T-helper 1 cell treated with Interleukin-12 subunit alpha and Interleukin-12 subunit beta and Interleukin-4 antibody, amounts not matched to agents 30 μg/mL and 1 μg/mL, for 36 hours (primary cell): ENCODE data around the gene PCDHB9.
A peak's percentile ranks its signal among the peaks of the same experiment; 100 is the strongest.
"Not testable (repeated sequence)": the region's sequence is repeated elsewhere in the genome, so short reads cannot be mapped to it uniquely, and the experiment has no call there.

Source experiments
- H3K27ac Mint-ChIP-seq: one replicate; pipeline ENCODE4 v1.8.0; 2021; ENCODE audit warnings: mild to moderate bottlenecking, mixed read lengths
- H3K27me3 Mint-ChIP-seq: one replicate; pipeline ENCODE4 v1.8.0; 2021; ENCODE audit warnings: low read depth, mixed read lengths
- H3K36me3 Mint-ChIP-seq: one replicate; pipeline ENCODE4 v1.8.0; 2021; ENCODE audit warnings: low read depth, mixed read lengths
- H3K4me1 Mint-ChIP-seq: one replicate; pipeline ENCODE4 v1.8.0; 2021; ENCODE audit warnings: low read depth, mixed read lengths
- H3K4me3 Mint-ChIP-seq: one replicate; pipeline ENCODE4 v1.8.0; 2021; ENCODE audit warnings: mild to moderate bottlenecking, moderate library complexity, mixed read lengths
- H3K9me3 Mint-ChIP-seq: one replicate; pipeline ENCODE4 v1.8.0; 2021; ENCODE audit warnings: mixed read lengths

Gene PCDHB9

DNA sequence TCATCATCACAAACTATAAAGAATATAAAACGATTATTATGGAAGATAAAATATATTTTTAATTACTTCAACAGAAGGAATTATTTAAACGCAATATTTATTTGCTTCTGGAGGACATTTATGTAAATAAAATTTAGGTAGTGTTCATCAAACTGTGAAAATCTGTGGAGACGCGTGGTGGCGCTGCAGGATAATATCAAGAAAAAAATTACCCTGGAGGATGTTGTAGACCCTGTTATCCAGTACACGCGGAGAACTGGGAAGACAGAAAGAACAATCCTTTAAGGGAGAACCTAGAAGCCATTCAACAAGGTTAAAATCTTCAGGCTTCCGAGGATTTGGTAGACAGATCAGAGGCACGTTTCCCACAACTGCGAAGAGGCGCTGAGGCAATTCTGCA, 21.5 kb downstream of the PCDHB9 start, which contains the start of gene PCDHB12:
Gene PCDHB12, plus strand, starts transcription at position 242 of the 400 bp plus-strand sequence. CDS start 189 bp downstream, outside the sequence.
- peaks cover 2% of the 10 kb centered on the region for H3K36me3 Mint-ChIP-seq
- H3K27ac Mint-ChIP-seq = no peak within 1 kb of the TSS
- H3K4me1 Mint-ChIP-seq = no peaks in the 10 kb centered on the region
- H3K27me3 Mint-ChIP-seq = no peaks in the 10 kb centered on the region
- H3K9me3 Mint-ChIP-seq = peaks cover 16% of the 10 kb centered on the region
- H3K4me3 Mint-ChIP-seq = no peak within 1 kb of the TSS

- peaks cover 27% of the 10 kb centered on the region for H3K9me3 Mint-ChIP-seq
- H3K4me3 Mint-ChIP-seq, H3K27ac Mint-ChIP-seq, H3K4me1 Mint-ChIP-seq, H3K27me3 Mint-ChIP-seq, H3K36me3 Mint-ChIP-seq: not testable (repeated sequence)
These were observed 23.3 kb downstream of the PCDHB9 start for GRCh38 chr5:141210281-141210680.

GRCh38 chr5:141210849-141211248, 23.9 kb downstream of the PCDHB9 start:
- not testable (repeated sequence) for H3K4me1 Mint-ChIP-seq, H3K4me3 Mint-ChIP-seq, H3K27ac Mint-ChIP-seq, H3K27me3 Mint-ChIP-seq, H3K36me3 Mint-ChIP-seq
- H3K9me3 Mint-ChIP-seq = peaks cover 29% of the 10 kb centered on the region

GRCh38 chr5:141213656-141214339, 26.8 kb downstream of the PCDHB9 start, which contains the start of gene PCDHB13:
Gene PCDHB13 (plus strand): TSS chr5:141213919. CDS start chr5:141214124, 205 bp downstream.
- H3K27ac Mint-ChIP-seq, H3K4me3 Mint-ChIP-seq, H3K27me3 Mint-ChIP-seq, H3K4me1 Mint-ChIP-seq, H3K36me3 Mint-ChIP-seq: not testable (repeated sequence)
- H3K9me3 Mint-ChIP-seq = peaks cover 36% of the 10 kb centered on the region

DNA sequence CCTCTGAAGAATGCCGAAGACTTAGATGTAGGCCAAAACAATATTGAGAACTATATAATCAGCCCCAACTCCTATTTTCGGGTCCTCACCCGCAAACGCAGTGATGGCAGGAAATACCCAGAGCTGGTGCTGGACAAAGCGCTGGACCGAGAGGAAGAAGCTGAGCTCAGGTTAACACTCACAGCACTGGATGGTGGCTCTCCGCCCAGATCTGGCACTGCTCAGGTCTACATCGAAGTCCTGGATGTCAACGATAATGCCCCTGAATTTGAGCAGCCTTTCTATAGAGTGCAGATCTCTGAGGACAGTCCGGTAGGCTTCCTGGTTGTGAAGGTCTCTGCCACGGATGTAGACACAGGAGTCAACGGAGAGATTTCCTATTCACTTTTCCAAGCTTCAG, 27.6 kb downstream of the PCDHB9 start:
- H3K4me3 Mint-ChIP-seq, H3K4me1 Mint-ChIP-seq, H3K36me3 Mint-ChIP-seq, H3K27me3 Mint-ChIP-seq, H3K27ac Mint-ChIP-seq: not testable (repeated sequence)
- peaks cover 35% of the 10 kb centered on the region for H3K9me3 Mint-ChIP-seq

- H3K36me3 Mint-ChIP-seq, H3K27me3 Mint-ChIP-seq, H3K4me3 Mint-ChIP-seq, H3K27ac Mint-ChIP-seq, H3K4me1 Mint-ChIP-seq: not testable (repeated sequence)
- peaks cover 41% of the 10 kb centered on the region for H3K9me3 Mint-ChIP-seq
These were observed 28.5 kb downstream of the PCDHB9 start for GRCh38 chr5:141215504-141215903.

DNA sequence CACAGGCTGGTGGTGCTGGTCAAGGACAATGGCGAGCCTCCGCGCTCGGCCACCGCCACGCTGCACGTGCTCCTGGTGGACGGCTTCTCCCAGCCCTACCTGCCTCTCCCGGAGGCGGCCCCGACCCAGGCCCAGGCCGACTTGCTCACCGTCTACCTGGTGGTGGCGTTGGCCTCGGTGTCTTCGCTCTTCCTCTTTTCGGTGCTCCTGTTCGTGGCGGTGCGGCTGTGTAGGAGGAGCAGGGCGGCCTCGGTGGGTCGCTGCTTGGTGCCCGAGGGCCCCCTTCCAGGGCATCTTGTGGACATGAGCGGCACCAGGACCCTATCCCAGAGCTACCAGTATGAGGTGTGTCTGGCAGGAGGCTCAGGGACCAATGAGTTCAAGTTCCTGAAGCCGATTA, 29.1 kb downstream of the PCDHB9 start:
- H3K9me3 Mint-ChIP-seq = peaks cover 44% of the 10 kb centered on the region
- H3K27me3 Mint-ChIP-seq, H3K4me1 Mint-ChIP-seq, H3K27ac Mint-ChIP-seq, H3K4me3 Mint-ChIP-seq, H3K36me3 Mint-ChIP-seq: not testable (repeated sequence)

- no peak within 1 kb of the TSS for H3K4me3 Mint-ChIP-seq
- no peaks in the 10 kb centered on the region for H3K4me1 Mint-ChIP-seq
- no peak within 1 kb of the TSS for H3K27ac Mint-ChIP-seq
- H3K9me3 Mint-ChIP-seq = peaks cover 41% of the 10 kb centered on the region
- H3K27me3 Mint-ChIP-seq = no peaks in the 10 kb centered on the region
- H3K36me3 Mint-ChIP-seq = no peaks in the 10 kb centered on the region
These were observed 36.3 kb downstream of the PCDHB9 start, which contains the start of gene PCDHB14 for GRCh38 chr5:141223112-141223783. Gene PCDHB14 (plus strand): TSS chr5:141223343. CDS start chr5:141223506, 163 bp downstream.

DNA sequence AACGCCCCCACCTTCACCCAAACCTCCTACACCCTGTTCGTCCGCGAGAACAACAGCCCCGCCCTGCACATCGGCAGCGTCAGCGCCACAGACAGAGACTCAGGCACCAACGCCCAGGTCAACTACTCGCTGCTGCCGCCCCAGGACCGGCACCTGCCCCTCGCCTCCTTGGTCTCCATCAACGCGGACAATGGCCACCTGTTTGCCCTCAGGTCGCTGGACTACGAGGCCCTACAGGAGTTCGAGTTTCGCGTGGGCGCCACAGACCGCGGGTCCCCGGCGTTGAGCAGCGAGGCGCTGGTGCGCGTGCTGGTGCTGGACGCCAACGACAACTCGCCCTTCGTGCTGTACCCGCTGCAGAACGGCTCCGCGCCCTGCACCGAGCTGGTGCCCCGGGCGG, 37.9 kb downstream of the PCDHB9 start:
- H3K9me3 Mint-ChIP-seq = peaks cover 40% of the 10 kb centered on the region
- H3K27me3 Mint-ChIP-seq, H3K4me1 Mint-ChIP-seq, H3K27ac Mint-ChIP-seq, H3K36me3 Mint-ChIP-seq, H3K4me3 Mint-ChIP-seq: not testable (repeated sequence)

DNA sequence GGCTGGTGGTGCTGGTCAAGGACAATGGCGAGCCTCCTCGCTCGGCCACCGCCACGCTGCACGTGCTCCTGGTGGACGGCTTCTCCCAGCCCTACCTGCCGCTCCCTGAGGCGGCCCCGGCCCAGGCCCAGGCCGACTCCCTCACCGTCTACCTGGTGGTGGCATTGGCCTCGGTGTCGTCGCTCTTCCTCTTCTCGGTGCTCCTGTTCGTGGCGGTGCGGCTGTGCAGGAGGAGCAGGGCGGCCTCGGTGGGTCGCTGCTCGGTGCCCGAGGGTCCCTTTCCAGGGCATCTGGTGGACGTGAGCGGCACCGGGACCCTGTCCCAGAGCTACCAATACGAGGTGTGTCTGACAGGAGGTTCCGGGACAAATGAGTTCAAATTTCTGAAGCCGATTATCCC, 38.5 kb downstream of the PCDHB9 start:
- H3K9me3 Mint-ChIP-seq = peaks cover 34% of the 10 kb centered on the region
- H3K36me3 Mint-ChIP-seq, H3K27me3 Mint-ChIP-seq, H3K4me1 Mint-ChIP-seq, H3K27ac Mint-ChIP-seq, H3K4me3 Mint-ChIP-seq: not testable (repeated sequence)

- Mint-ChIP-seq H3K27me3 (peaks cover 3% of the 10 kb centered on the region), H3K36me3 (peaks cover 2% of the 10 kb centered on the region), H3K4me1 (peaks cover 2% of the 10 kb centered on the region), H3K27ac (no peak overlapping the region), H3K9me3 (peaks cover 41% of the 10 kb centered on the region), H3K4me3 (no peak overlapping the region)
These were observed 47.2 kb downstream of the PCDHB9 start for GRCh38 chr5:141234109-141234667.

DNA sequence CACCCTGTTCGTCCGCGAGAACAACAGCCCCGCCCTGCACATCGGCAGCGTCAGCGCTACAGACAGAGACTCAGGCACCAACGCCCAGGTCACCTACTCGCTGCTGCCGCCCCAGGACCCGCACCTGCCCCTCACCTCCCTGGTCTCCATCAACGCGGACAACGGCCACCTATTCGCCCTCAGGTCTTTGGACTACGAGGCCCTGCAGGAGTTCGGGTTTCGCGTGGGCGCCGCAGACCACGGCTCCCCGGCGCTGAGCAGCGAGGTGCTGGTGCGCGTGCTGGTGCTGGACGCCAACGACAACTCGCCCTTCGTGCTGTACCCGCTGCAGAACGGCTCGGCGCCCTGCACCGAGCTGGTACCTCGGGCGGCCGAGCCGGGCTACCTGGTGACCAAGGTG, 49.0 kb downstream of the PCDHB9 start:
- not testable (repeated sequence) for H3K4me3 Mint-ChIP-seq, H3K27me3 Mint-ChIP-seq, H3K4me1 Mint-ChIP-seq, H3K36me3 Mint-ChIP-seq, H3K27ac Mint-ChIP-seq
- H3K9me3 Mint-ChIP-seq = peaks cover 59% of the 10 kb centered on the region

DNA sequence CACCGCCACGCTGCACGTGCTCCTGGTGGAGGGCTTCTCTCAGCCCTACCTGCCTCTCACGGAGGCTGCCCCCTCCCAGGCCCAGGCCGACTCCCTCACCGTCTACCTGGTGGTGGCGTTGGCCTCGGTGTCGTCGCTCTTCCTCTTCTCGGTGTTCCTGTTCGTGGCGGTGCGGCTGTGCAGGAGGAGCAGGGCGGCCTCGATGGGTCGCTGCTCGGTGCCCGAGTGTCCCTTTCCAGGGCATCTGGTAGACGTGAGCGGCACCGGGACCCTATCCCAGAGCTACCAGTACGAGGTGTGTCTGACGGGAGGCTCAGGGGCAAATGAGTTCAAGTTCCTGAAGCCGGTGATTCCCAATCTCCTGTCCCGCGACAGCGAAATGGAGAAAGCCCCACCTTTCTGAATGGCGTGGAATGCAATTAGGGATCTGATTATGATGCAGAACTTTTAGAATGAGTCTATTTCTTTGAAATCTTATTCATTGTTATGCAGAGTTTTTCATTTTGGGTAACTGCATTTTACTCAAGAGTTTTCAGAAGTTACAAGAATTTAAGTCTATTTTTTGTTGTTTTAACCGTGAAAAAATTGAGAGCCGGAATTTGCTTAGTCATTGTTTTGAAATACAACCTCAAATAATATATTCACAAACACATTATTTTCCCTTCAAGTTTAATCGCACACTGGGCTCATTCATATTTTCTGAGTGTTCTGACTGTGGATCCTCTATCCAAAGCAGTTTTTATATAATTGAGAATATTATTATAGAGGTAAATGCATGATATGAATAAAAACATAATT, 49.8 kb downstream of the PCDHB9 start:
- Mint-ChIP-seq H3K27me3 (peaks cover 3% of the 10 kb centered on the region), H3K36me3 (peaks cover 2% of the 10 kb centered on the region), H3K4me1 (peaks cover 2% of the 10 kb centered on the region), H3K27ac (peak overlapping the region; percentile 81), H3K4me3 (no peak overlapping the region), H3K9me3 (peaks cover 56% of the 10 kb centered on the region)
